Hippocampal formation (tissue), 2 donors: ENCODE data around the gene DPP7.

Source experiments
- DNase-seq, 2 donors: peaks; one replicate each; lab custom pipeline; 2025; lab: John Stamatoyannopoulos, UW

Gene DPP7

DNA sequence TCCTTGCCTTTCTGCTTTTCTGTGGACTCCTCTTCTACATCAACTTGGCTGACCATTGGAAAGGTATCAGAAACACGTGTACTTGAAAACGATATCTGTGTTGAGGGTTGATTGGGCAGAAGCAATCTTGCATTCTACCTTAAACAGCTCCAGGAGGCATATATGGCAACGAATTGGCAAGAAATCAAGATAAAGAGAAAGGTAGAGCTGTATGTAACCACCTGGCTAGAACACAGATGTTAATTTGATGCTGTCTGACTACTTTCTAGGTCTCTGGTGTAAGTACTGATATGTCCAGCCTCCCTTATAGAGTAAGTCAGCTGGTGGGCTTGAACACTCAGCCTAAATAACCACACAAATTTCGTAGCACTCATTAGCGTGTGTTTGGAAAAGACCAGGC lies 26.4 kb downstream of the DPP7 start:
- DNase-seq, result no peak

GRCh38 chr9:137087409-137087925 lies 27.1 kb downstream of the DPP7 start:
- no peak for DNase-seq

DNA sequence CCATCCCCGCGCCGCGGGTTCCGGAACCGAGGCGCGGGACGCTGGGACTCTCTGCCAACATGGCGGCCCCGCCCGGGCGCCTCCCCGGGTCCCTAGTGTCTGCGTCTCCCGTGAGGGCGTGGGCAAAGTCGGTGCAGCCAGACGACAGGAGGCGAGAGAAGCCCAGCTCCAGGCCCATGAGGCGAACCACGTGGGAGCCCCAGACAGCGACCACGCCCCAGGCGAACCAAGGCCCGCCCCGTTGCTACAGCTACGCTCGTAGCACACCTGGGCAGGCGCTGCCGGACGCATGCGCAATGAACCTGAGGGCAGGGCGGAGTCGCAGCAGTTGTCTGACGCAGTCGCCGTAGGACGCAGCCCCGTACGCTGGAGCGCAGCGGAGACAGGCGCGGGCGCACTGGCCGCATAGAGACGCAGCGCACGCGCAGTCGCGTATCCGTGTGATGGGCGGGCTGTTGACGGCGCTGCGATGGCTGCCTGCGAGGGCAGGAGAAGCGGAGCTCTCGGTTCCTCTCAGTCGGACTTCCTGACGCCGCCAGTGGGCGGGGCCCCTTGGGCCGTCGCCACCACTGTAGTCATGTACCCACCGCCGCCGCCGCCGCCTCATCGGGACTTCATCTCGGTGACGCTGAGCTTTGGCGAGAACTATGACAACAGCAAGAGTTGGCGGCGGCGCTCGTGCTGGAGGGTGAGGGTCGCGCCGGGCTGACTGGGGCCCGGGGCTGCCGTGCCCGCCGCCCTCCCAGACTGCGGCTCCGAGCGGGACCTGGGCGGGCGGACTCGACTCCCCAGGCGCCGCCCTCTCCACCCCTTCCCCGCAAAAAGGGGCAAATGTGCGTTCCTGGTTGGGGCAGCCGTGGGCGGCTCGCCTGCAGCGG lies 27.8 kb downstream of the DPP7 start, which contains the start of gene MAN1B1:
Gene MAN1B1 (plus strand): TSS at position 455 of the 878 bp plus-strand sequence. CDS start 15 bp downstream, at position 470.
- DNase-seq, result peak; percentile 91 to 96

- no peak for DNase-seq
Measured at GRCh38 chr9:137085920-137086530, 28.5 kb downstream of the DPP7 start.

DNA sequence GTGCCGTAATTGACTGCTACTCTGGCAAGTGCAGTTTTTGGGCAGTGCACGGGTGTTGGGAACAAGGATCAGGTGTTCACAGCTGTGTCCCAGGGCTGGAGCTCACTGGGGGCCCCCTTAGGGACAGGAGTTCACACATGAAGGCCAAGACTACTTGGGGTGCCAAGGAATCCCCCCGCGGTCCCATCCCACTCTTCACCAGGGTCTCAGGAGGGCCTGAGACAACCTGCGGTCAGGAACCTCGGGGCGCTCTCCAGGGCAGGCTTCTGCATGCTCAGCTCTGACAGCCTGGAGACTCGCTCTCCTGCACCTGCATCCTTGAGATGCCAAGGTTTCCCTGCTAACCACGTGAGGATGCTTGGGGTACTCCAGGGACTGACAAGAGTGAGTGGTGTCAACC lies 30.0 kb downstream of the DPP7 start:
- no peak for DNase-seq

GRCh38 chr9:137083394-137084004 lies 31.0 kb downstream of the DPP7 start:
- no peak for DNase-seq

GRCh38 chr9:137082925-137083290 lies 31.6 kb downstream of the DPP7 start:
- DNase-seq, result no peak

GRCh38 chr9:137082222-137082924 lies 32.2 kb downstream of the DPP7 start:
- no peak for DNase-seq

- no peak for DNase-seq
Measured at GRCh38 chr9:137080260-137081122, 34.0 kb downstream of the DPP7 start.

DNA sequence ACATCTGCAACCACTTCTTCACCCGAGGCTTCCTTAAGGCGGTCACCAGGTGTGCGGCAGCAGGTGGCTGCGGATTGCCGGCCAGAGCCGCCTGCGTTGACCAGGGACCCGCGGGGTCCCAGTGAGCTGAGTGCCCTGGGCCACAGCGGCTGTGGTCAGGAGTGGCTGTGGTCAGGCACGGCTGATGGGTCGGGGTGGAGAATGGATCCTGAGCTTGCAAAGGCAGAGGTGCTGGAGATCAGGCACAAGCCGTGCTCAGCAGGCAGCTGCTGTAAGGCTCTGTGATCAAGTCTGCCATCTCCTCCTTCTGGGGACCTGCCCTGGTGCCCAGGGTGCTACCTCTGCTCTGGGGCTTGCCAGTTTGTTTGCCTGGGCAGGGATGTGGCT lies 35.1 kb downstream of the DPP7 start:
- no peak for DNase-seq

DNA sequence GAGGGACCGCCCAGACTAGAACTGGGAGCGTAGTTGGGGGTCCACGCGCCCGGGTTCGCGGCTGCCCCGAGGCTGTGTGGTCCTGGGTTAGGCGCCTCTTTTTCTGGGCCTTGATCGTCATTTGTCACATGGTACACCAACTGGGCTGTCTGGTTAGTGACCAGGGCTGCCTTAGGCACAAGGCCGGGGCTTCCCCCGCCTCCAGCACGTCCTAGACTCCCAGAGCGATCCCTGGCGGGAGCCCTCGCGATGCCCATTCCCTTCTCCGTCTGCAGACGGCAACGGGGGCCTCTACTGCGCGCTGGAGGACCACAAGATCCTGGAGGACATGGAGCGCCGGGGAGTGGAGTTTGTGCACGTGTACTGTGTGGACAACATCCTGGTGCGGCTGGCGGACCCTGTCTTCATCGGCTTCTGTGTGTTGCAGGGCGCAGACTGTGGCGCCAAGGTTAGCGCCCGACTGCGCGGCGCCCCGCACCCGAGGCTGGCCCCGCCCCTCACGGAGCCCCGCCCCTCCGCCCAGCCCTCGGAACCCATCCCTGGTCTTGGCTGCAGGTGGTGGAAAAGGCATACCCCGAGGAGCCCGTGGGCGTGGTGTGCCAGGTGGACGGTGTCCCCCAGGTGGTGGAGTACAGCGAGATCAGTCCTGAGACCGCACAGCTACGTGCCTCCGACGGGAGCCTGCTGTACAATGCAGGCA lies 35.7 kb downstream of the DPP7 start:
- DNase-seq, result no peak

- DNase-seq, result no peak
Measured at GRCh38 chr9:137077758-137078693, 36.5 kb downstream of the DPP7 start.

DNA sequence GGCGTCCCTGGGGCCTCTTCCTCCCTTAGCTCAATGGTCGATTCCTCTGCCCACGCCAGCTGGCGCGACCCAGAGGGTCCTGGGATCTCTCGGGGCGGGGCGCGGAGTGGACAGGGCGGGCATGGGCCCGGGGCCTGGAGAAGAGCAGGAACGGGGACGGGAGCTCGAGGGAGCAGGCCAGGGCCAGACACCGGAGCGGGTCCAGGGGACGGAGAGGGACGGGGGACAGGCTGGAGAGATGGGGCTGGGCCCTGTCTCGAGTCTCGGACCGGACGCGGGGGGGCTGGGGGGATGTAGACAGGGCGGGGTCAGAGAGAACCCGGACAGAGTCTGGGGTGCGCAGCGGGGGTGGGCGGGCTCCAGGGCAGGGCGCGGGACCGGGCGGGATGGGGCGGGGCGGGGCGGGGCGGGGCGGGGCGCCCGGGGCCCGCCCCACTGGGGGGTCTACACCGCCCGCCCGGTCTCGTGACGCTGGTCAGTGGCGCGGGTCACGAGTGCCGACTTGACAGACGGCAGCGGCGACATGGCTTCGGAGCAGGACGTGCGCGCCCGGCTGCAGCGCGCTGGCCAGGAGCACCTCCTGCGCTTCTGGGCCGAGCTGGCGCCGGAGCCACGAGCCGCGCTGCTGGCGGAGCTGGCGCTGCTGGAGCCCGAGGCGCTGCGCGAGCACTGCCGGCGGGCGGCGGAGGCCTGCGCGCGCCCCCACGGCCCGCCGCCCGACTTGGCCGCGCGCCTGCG lies 37.4 kb downstream of the DPP7 start, which contains the start of gene UAP1L1:
Gene UAP1L1 (plus strand): TSS at position 508 of the 738 bp plus-strand sequence. CDS start 16 bp downstream, at position 524.
- DNase-seq, result peak; percentile 52 to 82

- DNase-seq, result no peak
Measured at GRCh38 chr9:137076636-137077009, 37.9 kb downstream of the DPP7 start.

DNA sequence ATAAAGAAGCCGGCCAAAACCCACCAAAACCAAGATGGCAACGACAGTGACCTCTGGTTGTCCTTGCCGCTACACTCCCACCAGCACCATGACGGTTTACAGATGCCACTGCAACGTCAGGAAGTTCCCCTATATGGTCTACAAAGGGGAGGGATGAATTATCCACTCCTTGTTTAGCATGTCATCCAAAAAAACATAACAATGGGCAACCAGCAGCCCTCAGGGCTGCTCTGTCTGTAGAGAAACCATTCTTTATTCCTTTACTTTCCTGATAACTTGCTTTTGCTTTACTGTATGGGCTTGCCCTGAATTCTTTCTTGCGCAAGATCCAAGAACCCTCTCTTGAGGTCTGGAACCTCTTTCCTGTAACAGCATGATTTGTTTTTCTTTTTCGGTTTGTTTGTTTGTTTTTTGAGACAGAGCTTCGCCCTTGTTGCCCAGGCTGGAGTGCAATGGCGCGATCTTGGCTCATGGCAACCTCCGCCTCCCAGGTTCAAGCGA lies 39.2 kb downstream of the DPP7 start:
- no peak for DNase-seq

DNA sequence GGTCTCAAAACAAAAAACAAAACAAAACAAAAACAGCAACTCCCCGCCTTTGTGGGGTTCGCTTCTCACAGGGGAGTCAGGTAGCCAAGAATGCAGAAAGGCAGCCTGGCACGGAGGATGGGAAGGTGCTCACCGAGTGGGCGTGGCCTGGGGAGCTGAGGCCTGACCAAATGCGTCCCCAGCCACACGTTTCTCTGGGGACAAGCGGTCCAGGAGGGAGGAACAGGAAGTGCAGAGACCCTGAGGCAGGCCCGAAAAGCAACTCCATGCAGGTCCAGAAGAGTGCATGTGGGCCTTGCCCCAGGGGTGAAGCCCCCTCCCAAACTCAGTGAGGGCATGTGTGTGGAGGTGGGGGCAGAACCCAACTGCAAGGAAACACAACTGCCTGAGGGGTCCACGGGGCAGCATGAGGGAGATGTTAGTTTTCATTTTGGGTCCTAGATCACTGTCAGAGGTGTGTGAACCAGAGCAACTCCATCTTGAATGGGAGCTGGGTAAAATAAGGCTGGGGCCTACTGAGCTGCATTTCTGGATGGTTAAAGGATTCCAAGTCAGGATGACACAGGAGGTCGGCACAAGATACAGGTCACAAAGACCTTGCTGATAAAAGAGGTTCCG lies 39.8 kb downstream of the DPP7 start:
- DNase-seq, result no peak

DNA sequence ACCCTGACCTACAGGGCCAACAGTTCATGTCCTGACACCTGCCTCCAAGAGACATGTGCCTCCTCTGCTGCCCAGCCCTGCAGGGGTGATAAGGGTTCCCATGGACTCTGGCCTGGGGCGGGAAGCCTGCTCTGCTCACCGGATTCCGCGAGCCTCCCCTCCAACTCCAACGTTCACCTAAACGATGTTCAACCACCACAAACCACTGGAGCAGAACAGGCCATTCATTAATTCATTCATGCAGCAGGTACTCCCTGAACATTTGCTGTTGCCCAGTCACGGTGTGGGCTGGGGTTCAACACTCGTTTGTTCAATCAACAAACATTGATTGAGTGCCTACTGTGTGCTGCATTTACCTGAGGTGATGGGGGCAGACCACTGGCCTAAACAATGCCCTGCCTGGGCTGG lies 40.5 kb downstream of the DPP7 start:
- DNase-seq, result no peak

GRCh38 chr9:137071282-137071681 lies 43.3 kb downstream of the DPP7 start:
- DNase-seq, result no peak
